Coronary artery (tissue), 2 donors: ENCODE measurements around the gene IL19.
"Not testable (repeated sequence)": the region's sequence is repeated elsewhere in the genome, so short reads cannot be mapped to it uniquely, and the experiment has no call there.

Source experiments
- DNase-seq: peaks from one replicate; pipeline ENCODE4 v3.0.0-alpha.2; 2017; ENCODE audit warnings: low spot score
- H3K27ac ChIP-seq, 2 donors: fragments of 200-600 bp; sonication (generic); one replicate each; pipeline ENCODE4 v1.5.1; 2016 to 2019
- H3K4me3 ChIP-seq: fragments of 200-600 bp; sonication (generic); 2 replicates; pipeline ENCODE4 v1.5.1; 2016; ENCODE audit warnings: mild to moderate bottlenecking, moderate library complexity
- CTCF ChIP-seq: fragments of 200-600 bp; sonication (generic); IDR thresholded peaks from one replicate; pipeline ENCODE4 v1.5.1; 2019; ENCODE audit warnings: antibody characterized with exemption

The IL19 gene

GRCh38 chr1:206778031-206778430 is 7.5 kb downstream of the IL19 start:
- H3K27ac ChIP-seq, result no peak overlapping the region
- no peak for TF ChIP-seq CTCF
- no peak overlapping the region for H3K4me3 ChIP-seq
- no peak for DNase-seq

GRCh38 chr1:206778911-206779310 is 8.3 kb downstream of the IL19 start:
- H3K27ac ChIP-seq, DNase-seq, H3K4me3 ChIP-seq: not testable (repeated sequence)

GRCh38 chr1:206779638-206780037 is 9.1 kb downstream of the IL19 start:
- no peak overlapping the region for H3K4me3 ChIP-seq
- TF ChIP-seq CTCF, result no peak

GRCh38 chr1:206782448-206782847 is 11.9 kb downstream of the IL19 start:
- no peak for DNase-seq
- no peak overlapping the region for H3K4me3 ChIP-seq
- no peak for TF ChIP-seq CTCF
- H3K27ac ChIP-seq, result no peak overlapping the region

More at GRCh38 chr1:206779638-206780037, 9.1 kb downstream of the IL19 start:
- H3K27ac ChIP-seq, result no peak overlapping the region
- DNase-seq, result no peak

GRCh38 chr1:206783506-206783905 is 12.9 kb downstream of the IL19 start:
- Histone ChIP-seq H3K4me3 (no peak overlapping the region), H3K27ac (no peak overlapping the region)
- TF ChIP-seq CTCF, result no peak
- no peak for DNase-seq

- no peak for DNase-seq
- no peak overlapping the region for H3K4me3 ChIP-seq
- H3K27ac ChIP-seq, result no peak overlapping the region
- TF ChIP-seq CTCF, result no peak
Observed at GRCh38 chr1:206784471-206784903, 13.9 kb downstream of the IL19 start.

- H3K27ac ChIP-seq, result no peak overlapping the region
- no peak overlapping the region for H3K4me3 ChIP-seq
- no peak for DNase-seq
- no peak for TF ChIP-seq CTCF
Observed at GRCh38 chr1:206785182-206785765, 14.7 kb downstream of the IL19 start.
